ENCODE results near the gene RAB11FIP3.

The RAB11FIP3 gene

DNA sequence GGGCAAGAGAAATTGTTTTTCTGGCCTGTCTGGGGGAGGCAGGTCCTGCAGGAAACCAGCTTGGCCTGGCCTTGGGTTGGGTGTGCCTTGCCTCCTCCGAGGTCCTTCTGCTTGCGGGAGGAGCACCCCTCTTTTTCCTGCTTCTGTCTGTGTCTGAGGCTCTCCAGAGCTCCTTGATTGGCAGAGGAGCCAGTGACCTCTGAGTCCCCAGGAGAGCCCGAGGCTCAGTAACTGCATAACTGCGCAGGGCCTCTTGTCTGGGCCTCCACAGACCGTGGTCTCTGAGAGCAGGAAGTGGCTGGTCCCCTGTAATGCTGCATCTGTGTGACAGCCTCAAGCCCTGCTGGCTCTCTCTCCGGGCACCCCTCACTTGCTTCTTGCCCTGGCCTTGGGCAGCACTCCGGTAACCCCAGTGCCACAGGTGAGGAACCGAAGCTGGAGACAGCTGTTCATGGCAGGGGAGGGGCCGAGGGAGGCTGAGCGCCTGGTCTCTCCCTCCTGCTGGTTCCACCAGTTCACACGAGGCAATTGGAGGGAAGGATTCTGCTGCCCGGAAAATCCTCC is 103.6 kb downstream of the RAB11FIP3 start:
- no peak for DNase-seq (ENCODE audit: low read depth in 2 of 3, low spot score in 2 of 3)

DNA sequence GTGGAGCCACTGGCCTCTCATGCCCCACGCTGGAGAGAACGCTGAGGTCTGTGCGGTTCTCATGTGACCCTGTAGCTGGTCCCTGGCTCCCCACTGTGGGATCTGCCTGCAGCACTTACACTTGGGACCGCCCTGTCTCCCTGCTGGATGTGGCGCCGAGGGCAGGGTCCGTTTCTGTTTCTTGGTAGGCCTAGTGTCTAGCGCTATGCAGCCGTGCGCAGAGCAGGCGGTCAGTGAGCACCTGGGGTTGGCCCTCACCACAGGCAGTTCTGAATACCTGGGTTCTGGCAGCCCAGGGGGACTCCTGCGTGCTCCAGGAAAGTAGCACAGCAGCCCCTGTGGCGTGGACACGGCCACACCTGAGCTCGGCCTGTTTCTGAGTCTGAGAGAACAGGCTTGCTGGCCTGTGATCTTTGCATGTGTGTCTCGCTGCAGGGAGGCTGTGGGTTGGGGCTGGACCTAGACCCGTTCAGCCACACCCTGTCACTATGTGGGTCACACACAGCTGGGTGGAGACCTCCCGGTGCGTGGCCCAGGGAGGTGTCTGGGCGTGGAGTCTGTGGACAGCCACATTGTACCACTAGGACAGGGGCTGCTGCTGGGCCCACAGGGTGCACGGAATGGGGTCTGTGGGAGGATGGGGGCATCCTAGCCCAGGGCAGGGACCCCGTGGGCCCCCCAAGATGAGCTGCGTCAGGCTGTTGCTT is 104.8 kb downstream of the RAB11FIP3 start:
- no peak for DNase-seq (ENCODE audit: low read depth in 2 of 3, low spot score in 2 of 3)

DNA sequence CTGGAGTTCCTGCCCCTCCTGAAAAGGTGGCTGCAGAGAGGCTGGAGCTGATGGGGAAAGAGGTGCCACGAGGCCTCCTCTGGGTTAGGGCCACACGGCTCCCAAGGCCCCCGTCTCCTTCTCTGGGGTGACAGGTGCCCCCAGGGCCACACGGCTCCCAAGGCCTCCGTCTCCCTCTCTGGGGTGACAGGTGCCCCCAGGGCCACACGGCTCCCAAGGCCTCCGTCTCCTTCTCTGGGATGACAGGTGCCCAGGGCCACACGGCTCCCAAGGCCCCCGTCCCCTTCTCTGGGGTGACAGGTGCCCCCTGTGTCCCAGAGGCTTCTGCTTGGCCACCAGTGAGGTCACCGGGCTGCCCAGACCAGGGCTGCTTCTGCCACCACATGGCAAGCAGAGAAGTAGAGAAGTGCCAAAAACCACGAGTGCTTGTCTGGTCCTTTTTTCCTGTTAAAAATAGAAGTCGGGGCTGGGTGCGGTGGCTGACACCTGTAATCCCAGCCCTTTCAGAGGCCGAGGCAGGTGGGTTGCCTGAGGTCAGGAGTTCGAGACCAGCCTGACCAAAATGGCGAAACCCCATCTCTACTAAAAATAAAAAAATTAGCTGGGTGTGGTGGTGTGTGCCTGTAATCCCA is 106.2 kb downstream of the RAB11FIP3 start:
- DNase-seq (ENCODE audit: low read depth in 2 of 3, low spot score in 2 of 3): no peak

DNA sequence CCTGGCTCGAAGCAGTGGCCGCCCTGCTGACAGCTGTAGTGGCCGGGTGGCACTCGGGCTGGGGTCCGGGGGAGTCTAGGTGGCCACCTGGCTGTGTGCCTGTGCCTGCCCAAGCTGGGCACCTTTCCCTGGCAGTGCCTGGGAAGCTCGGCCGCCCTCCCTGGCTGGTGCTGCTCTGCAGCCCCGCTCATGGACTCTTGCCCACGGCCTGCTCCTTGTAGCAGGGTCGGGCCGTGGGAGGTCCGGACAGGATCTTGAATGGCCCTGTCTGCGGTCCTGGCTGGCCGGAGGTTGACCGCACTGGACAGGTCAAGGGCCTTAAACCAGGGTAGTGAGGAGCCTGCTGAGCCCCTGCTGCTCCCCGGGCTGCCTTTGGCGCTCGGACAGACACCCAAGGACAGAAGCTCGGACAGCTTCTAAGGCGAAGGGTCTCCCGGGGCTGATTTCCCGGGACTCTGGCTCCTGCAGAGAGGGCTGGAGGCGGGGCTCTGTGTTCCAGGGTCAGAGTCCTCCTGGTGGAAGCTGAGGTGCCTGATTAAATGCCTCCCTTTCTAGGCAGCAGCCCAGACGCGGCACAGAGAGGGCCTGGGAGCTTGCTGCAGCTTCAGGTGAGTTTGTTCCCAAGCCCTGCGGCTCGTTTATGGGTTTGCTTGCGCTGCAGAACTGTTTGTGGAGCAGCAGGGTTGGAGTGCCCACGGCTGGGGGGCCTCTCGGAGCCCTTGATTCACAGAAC is 108.1 kb downstream of the RAB11FIP3 start:
- no peak for DNase-seq (ENCODE audit: low read depth in 2 of 3, low spot score in 2 of 3)

DNA sequence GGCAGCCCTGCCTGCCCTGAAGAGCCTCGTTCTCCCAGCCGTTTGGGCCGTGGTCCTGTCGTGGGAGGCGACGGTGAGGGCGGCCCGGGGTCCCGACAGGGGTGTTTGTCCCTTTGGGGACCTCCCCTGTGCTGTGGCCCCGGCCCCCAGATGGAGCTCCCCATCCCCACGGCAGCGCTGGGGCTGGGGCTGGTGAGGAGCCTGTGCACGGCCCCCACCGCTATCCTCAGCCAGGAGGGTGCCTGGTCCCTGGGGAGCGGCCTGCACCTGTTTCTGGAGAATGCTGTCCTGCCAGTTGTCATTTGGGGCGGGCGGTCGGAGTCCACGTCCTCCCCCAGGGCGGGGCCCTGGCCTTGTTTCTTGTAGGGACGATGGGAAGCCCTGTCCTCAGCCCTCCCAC is 108.7 kb downstream of the RAB11FIP3 start:
- no peak for DNase-seq (ENCODE audit: low read depth in 2 of 3, low spot score in 2 of 3)

DNA sequence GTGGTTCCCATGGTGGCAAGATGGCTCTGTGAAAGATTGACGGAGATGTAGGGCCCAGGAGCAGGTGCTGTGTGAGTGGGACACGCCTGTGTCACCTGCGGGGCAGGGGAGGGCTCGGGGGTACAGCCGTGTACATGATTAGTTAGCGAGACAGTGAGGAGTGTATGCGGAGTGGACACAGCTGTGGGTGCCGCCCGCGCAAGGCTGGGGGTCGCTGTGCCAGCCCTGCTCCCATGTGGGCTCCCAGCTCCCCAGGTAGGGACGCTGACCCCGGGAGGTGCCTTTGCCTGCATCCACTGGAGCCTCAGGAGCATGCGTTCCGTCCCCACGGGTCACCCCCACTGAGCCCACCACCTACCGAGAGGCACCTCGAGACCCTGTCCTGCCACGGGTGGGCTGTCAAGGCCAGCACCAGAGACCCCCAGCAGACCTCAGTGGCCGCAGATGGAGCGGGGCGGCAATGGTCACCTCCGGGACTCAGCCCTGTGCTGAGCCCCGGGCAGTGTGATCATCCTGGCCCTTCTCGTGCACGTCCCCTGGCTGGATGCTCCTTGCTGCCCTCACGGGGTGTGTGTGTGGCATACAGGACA is 109.5 kb downstream of the RAB11FIP3 start:
- no peak for DNase-seq (ENCODE audit: low read depth in 2 of 3, low spot score in 2 of 3)

DNA sequence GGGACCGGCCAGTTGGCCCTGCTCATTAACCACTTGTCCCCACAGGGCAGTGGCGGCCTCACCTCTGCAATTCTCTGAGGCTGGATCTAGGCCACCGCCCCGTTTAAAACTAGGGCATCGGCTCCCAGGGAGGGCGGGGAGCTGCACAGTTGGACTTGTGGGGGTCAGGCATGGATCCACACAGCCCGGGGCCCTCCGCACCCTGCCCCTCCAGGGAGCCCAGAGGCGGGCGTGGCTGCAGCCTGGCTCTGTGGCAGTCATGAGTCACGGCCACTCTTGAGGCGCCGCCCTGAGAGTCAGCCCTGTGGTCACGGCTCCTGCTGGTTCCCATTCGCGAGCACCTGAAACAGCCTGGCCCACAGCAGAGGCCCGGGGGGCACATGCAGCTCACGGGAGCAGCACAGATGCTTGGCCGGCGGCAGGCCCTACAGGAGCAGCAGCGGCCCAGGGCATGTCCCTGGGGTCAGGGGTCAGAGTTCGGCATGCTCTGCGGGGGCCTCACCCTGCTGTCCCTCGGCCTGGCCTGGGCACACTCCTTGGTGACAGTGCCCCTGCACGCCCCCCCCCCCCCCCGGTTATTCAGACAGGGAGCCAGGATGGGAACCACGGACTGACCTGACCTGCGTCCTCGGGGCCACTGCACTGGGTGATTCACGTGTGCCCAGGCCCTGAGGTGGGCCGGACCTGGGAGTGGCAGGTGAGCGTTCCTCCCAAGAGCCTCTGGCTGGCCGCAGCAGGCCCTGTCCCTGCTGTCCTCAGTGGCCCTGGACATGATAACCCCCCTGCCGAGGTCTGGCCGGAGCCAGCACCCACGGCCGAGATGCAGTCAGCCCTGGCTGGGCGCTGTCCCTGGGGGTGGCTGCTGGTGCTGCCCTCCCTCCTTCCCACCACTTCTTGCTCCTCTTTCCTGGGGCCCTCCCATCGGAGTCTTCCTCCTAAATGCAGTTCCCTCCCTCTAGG is 110.3 kb downstream of the RAB11FIP3 start:
- DNase-seq (ENCODE audit: low read depth in 2 of 3, low spot score in 2 of 3): no peak

DNA sequence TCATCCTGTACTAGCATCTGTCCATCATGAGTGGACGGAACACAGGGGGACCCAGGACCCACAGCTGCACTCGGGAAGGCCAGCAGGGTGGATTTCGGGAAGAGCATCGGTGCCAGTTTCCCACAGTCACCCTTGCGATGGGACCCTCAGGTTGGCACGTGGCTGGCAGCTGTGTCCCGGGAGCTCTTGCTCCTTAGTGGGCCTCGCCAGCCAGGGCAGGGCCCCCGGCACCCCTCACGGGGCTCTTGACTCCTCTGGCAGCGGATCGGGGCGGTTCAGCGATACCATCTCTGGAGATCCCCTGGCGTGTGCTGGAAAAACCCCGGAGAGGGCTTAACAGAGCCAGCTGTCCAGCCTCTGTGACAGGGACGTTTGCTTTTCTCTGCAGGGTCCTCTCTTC is 111.3 kb downstream of the RAB11FIP3 start:
- DNase-seq (ENCODE audit: low read depth in 2 of 3, low spot score in 2 of 3): no peak

DNA sequence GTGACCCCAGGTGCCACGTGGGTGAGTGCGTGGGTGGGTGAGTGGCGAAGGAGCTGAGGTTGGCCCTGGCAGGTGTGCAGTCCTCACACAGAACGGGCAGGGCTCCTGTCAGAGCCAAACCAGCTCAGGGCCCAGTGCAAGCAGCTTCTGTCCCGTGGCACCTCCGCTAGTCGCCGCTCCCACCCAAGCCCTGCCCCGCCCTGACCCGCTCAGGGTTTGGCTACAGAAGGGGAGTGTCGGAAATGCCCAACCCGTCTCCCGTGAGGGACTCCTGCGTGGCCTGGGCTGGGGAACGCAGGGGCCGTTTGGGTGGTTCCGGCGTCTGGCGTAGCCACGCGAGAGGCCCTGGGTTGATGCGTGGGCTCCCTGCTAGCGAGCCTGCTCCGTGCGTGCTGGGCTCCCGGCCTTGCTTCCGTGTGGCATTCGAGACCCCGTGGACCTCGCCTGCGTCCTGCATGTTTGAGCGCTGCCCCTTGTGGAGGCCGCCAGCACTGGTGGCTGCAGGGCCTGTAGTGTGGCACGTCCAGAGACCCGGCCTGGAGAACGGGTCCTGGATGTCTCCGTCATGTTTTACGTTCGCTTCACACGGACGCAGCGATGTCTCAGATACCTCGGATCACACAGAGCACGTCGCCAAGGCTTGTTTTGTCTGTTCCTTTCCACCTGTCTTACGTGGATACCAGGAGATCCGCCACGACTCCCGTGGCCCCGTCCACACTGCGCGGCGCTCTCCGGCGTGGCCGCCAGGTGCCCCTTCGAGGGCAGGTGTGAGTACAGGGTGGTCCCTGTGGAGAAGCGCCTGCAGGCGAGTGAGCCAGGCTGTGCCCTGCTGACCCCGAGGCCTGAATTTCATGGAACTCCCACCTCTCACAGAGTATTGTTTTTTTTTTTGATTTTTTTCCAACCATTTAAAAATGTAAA is 112.2 kb downstream of the RAB11FIP3 start:
- DNase-seq (ENCODE audit: low read depth in 2 of 3, low spot score in 2 of 3): no peak

DNA sequence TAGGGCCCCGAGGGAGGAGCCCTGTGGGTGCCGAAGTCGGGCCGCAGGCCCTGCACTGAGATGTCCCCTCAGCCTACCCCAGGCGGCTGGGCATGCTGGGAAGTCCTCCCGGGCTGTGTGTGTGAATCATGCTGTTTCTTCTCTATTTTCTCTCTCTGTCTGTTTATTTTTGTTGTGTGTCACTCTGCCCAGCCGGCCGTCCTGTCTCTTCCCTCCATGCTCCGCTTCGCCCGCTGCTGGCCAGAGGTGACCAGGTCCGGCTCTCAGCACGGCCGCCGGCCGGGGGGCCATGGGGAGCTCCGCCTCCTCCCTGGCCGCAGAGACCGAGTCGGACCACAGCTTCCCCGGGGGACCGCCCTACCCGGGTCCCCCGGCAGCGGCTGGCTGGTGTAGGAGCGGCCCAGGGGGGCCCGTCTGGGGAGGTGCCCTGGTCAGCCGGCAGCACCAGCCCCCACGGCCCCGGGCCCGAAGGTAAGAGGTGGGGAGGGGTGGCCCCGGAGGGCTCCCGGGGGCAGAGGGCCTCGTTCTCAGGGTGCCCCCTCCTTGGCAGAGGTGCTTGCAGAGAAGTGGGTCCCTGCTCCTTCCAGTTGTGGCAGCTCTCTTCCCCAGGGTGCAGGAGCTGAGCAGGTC is 114.6 kb downstream of the RAB11FIP3 start:
- no peak for DNase-seq (ENCODE audit: low read depth in 2 of 3, low spot score in 2 of 3)

DNA sequence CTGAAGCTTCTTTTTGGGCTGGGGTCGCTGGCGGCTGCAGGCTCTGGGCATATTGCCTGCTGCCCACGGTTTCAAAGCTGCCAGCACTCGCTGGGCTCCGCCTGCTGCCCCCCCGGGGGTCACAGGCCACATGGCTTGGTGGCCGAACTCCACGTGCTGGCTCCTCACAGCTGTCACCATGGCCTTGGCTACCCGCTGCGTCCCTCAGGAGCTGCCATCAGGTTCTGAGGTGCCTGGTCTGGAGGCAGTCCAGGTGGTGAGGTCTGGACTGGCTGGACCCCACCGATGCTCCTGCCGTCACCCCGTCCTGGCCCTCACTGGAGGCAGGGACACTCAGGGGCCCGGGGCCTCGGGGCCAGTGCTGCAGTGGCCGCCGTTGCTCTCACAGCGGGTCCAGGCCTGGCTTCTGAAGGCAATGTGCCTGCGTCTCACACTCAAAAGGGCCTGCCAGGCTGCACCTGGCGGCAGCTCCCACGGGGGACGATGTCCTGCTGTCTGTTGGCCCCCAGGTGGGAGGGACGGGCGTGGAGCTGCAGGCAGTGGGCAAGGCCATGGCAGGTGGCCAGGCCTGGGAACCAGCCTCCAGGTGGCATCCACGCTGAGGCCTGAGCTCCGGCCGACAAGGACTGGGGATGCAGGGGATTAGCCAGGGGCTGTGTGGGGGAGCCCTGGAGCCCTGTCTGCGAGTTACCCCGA is 115.3 kb downstream of the RAB11FIP3 start:
- DNase-seq (ENCODE audit: low read depth in 2 of 3, low spot score in 2 of 3): no peak

DNA sequence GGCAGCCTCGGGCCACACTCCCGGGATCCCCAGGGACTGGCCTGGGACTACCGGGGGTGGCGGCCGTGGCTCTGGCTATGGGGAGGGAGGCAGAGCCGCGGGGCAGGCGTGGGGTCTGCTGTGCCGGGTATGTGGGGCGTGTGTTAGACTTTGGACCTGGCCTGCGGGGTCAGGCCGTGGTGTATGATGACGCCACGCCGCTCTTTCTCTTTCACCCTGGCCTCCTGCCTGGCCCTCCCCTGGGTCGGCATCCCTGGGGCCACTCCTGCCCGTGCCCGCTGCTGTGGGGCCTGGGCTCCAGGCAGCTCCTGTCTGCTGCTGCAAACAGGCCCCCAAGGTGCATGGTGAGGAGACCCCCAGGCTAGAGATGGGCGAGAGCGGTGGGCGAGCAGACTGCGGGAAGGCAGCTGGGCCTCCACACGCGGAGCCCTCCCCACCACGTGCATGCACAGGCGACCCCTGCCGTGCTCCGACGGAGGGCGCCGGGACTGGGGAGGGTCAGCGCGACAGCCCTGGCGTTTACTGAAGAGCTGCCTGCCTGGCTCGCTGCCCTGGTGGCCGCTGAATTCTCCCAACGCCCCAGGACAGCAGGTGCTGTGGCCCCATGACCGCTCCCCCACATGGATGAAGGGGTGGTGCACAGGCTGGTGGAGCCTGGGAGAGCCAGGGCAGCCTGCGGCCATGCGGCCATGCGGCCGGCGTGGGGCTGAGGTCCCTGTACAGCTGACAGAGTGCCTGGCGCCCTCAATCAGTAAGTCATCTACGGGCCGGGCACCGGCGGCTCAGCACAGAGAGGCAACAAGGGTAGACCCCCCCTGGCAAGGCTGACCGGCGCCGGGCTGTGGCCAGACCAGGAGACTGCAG is 118.1 kb downstream of the RAB11FIP3 start:
- no peak for DNase-seq (ENCODE audit: low read depth in 2 of 3, low spot score in 2 of 3)

DNA sequence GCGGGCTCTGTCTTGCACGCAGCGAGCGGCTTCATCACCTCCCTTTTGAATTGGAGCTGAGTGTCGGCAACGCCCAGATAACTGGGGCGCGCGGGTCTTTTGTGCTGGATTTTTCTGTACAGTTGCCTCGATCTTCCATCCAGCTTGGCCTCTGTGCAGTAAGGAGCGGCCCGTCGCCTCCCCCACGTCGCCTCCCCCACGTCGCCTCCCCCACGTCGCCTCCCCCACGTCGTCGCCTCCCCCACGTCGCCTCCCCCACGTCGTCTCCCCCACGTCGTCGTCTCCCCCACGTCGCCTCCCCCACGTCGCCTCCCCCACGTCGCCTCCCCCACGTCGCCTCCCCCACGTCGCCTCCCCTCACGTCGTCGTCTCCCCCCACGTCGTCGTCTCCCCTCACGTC is 119.1 kb downstream of the RAB11FIP3 start:
- no peak for DNase-seq (ENCODE audit: low read depth in 2 of 3, low spot score in 2 of 3)

DNA sequence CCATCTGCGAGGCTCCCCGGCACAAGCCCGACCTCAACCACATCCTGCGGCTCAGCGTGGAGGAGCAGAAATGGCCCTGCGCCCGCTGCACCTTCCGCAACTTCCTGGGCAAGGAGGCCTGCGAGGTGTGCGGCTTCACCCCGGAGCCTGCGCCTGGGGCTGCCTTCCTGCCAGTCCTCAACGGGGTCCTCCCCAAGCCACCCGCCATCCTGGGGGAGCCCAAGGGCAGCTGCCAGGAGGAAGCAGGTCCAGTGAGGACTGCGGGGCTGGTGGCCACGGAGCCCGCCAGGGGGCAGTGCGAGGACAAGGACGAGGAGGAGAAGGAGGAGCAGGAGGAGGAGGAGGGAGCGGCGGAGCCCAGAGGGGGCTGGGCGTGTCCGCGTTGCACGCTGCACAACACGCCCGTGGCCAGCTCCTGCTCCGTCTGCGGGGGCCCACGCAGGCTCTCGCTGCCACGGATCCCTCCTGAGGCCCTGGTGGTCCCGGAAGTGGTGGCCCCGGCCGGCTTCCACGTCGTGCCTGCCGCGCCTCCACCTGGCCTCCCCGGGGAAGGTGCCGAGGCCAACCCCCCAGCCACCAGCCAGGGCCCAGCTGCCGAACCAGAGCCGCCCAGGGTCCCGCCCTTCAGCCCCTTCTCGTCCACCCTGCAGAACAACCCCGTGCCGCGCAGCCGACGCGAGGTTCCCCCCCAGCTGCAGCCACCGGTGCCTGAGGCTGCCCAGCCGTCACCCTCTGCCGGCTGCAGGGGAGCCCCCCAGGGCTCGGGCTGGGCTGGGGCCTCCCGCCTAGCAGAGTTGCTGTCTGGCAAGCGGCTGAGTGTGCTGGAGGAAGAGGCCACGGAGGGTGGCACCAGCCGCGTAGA is 121.7 kb downstream of the RAB11FIP3 start:
- DNase-seq (ENCODE audit: low read depth in 2 of 3, low spot score in 2 of 3): no peak

DNA sequence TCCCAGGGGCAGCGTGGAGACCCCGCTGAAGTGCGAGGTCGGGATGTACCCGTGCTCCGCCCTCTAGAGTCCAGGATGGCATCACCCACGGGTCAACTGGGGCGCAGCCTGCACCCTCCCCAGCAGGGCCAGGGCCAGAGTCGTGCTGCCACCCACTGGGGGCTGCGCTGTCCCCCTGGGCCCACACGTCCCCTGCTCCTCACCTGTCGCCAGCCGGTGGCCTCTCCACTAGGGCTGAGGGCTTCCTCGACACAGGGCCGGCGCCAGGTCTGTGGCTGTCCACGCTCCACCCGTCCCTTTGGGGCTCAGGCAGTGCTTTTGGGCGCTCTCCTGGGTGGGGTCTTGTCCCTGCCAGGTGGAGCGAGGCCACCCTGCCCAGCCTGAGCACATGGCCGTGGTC is 123.1 kb downstream of the RAB11FIP3 start:
- DNase-seq (ENCODE audit: low read depth in 2 of 3, low spot score in 2 of 3): no peak

DNA sequence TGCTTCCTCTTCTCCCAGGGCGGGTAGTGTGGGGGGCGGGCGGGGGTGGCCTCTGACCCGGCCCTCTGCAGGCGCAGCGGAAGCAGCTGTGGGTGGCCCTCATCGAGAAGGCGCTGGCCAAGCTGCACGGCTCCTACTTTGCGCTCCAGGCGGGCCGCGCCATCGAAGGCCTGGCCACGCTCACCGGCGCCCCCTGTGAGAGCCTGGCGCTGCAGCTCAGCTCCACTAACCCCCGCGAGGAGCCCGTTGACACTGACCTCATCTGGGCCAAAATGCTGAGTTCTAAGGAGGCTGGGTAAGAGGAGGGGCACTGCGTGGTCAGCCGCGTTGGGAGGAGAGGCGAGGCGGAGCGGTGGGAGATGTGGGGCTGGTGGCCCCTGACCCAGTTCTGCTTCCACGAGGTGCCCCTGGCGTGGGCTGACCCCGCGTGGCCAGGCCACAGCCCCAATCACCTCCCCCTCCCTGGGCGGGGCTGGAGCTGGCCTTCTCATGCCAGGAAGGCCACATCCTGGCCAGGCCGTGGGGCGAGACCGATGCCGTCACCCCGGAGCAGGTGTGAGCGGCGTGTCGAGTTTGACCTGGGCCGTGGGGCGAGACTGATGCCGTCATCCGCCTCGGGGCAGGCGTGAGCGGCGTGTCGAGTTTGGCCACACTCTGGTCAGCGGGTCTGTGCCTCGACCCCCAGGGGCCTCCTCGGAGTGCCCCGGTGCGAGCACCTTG is 124.3 kb downstream of the RAB11FIP3 start:
- DNase-seq (ENCODE audit: low read depth in 2 of 3, low spot score in 2 of 3): no peak
